ENCODE measurements around the gene TARS3. TPM values are rescaled to one million over a fixed set of nuclear protein-coding genes. Genes with fewer than 3 reads are reported as not detected.

TARS3 gene
- total and polyA plus RNA-seq, 7 experiments from 2014 or later, result 10.2 to 42.6 (median 22.7) TPM

DNA sequence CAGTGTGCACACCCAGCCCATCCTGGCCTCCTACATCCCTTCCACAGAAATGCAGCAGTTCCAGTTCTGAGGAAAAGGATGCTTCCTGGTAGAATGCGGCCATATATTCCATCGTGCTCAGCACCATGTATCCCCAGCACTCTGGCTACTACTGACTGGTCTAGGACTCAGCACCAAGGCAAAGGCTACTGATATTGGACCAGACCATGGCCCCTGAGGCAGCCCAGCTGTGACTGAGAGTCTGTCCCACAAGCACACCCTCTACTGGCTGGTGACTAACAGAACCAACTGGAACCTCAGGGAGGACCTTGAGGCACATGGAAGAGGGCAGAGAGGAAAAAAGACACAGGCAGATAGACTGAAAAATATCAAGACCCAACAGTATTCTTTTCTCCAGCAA, 30.0 kb downstream of the TARS3 start:
- peaks cover 13 to 72% (median 39%) of the 10 kb centered on the region in 7 donors for H3K4me1 Mint-ChIP-seq
- POLR2A ChIA-PET, result no interaction called here

DNA sequence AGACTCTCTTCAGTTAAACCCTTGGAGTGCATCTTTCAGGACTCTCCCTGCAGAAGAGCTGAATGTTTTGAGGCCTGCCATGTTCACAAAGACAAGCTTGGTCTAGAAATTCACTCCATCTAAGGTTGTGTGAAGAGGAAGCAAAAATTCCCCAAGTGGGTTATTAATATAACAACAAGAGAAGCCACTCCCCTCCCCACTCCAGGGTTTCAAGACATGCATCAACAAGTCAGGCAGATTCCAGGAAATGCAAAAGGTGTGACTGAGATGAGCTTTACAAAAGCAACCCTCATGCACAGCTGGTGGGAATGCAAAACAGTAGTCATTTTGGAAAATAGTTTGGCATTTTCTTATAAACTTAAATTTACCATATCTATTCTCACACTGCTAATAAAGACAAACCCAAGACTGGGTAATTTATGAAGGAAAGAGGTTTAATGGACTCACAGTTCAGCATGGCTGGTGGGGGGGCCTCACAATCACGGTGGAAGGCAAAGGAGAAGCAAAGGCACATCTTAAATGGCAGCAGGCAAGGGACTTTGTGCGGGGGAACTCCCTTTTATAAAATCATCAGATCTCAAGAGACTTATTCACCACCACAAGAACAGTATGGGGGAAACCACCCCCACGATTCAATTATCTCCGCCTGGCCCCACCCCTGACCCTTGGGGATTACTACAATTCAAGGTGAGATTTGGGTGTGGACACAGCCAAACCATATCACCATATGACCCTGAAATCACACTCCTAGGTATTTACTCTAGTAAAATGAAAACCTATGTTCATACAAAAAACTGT, 31.3 kb downstream of the TARS3 start:
- Mint-ChIP-seq H3K36me3 (peaks cover 18 to 60% (median 39%) of the 10 kb centered on the region in 5 donors), H3K27me3 (no peaks in the 10 kb centered on the region), H3K9me3 (peaks cover 0 to 4% (median 0%) of the 10 kb centered on the region in 11 donors), H3K4me3 (peak overlapping the region in 1 of 10 donors; percentile 73), H3K4me1 (peaks cover 13 to 66% (median 33%) of the 10 kb centered on the region in 7 donors), H3K27ac (peak overlapping the region in 3 of 9 donors; percentile 17 to 94 (median 32))
- no peaks in the 10 kb centered on the region for H3K9me3 ChIP-seq (ENCODE audit: control insufficient read depth in 2 of 3, low read length in 3 of 3)
- no peaks in the 10 kb centered on the region for H3K27me3 ChIP-seq (ENCODE audit: control insufficient read depth in 2 of 2, insufficient read depth in 2 of 2, low read length in 2 of 2)
- DNase-seq (no peak), ATAC-seq (no peak)
- POLR2A ChIA-PET, result no interaction called here
- intact Hi-C loops (cut with micrococcal nuclease), result no loop called here
- peaks cover 0 to 33% (median 9%) of the 10 kb centered on the region in 3 experiments for H3K36me3 ChIP-seq (ENCODE audit: control insufficient read depth in 2 of 3, insufficient read depth in 3 of 3, low read length in 3 of 3)
- no peak overlapping the region for H3K27ac ChIP-seq (ENCODE audit: low read depth, low read length)
- CTCF ChIA-PET, result no interaction called here
- no peak overlapping the region for H3K4me3 ChIP-seq (ENCODE audit: low read length)
- peaks cover 0 to 17% of the 10 kb centered on the region in 2 donors for H3K4me1 ChIP-seq (ENCODE audit: control insufficient read depth in 2 of 2, insufficient read depth in 2 of 2, low read length in 2 of 2)

More for the DNA sequence above, 30.0 kb downstream of the TARS3 start:
- Histone ChIP-seq H3K27ac (ENCODE audit: low read depth, low read length) (no peak overlapping the region), H3K27me3 (ENCODE audit: control insufficient read depth in 2 of 2, insufficient read depth in 2 of 2, low read length in 2 of 2) (no peaks in the 10 kb centered on the region), H3K9me3 (ENCODE audit: control insufficient read depth in 2 of 3, low read length in 3 of 3) (no peaks in the 10 kb centered on the region), H3K4me1 (ENCODE audit: control insufficient read depth in 2 of 2, insufficient read depth in 2 of 2, low read length in 2 of 2) (peaks cover 0 to 18% of the 10 kb centered on the region in 2 donors), H3K36me3 (ENCODE audit: control insufficient read depth in 2 of 3, insufficient read depth in 3 of 3, low read length in 3 of 3) (peaks cover 8 to 36% (median 9%) of the 10 kb centered on the region in 3 experiments), H3K4me3 (ENCODE audit: low read length) (no peak overlapping the region)
- peak overlapping the region in 1 of 9 donors; percentile 13 for H3K27ac Mint-ChIP-seq
- H3K27me3 Mint-ChIP-seq, result no peaks in the 10 kb centered on the region
- no peak overlapping the region for H3K4me3 Mint-ChIP-seq
- intact Hi-C loops (cut with micrococcal nuclease), result no loop called here
- H3K36me3 Mint-ChIP-seq, result peaks cover 19 to 63% (median 38%) of the 10 kb centered on the region in 5 donors
- peaks cover 0 to 4% (median 0%) of the 10 kb centered on the region in 11 donors for H3K9me3 Mint-ChIP-seq
- CTCF ChIA-PET, result no interaction called here
- ATAC-seq (no peak), DNase-seq (no peak)

DNA sequence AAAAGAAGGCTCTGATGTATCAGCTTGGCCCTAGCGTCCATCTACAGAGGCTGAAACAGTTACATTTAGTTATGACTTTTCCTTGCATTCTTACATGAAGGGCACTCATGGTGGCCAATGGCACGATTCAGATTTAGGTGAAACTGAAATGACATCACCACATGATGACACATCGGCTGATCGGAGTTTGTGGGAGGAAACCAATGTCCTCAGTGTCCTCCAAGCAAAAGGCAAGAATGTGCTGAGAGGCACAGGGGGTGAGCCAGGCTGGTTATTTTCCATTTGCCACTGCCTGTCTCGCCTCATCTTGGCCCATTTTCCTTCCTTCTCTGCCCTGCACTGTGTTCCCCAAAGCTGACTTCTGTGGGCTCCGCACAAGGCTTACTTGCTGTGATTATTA, 34.4 kb downstream of the TARS3 start:
- intact Hi-C loops (cut with micrococcal nuclease), result loop anchor here in 1 of 2 donors (5.0 kb wide), 1 partner anchor 32 kb away; the partner anchor contains the start of gene TARS3
- ChIA-PET CTCF (no interaction called here), POLR2A (no interaction called here)
- ATAC-seq, result no peak
- no peaks in the 10 kb centered on the region for H3K27me3 ChIP-seq (ENCODE audit: control insufficient read depth in 2 of 2, insufficient read depth in 2 of 2, low read length in 2 of 2)
- peaks cover 10 to 55% (median 24%) of the 10 kb centered on the region in 5 donors for H3K36me3 Mint-ChIP-seq
- H3K36me3 ChIP-seq (ENCODE audit: control insufficient read depth in 2 of 3, insufficient read depth in 3 of 3, low read length in 3 of 3), result peaks cover 7 to 42% (median 14%) of the 10 kb centered on the region in 3 experiments
- peak overlapping the region in 1 of 10 donors; percentile 39 for H3K4me3 Mint-ChIP-seq
- H3K27ac Mint-ChIP-seq, result no peak overlapping the region
- H3K9me3 ChIP-seq (ENCODE audit: control insufficient read depth in 2 of 3, low read length in 3 of 3), result no peaks in the 10 kb centered on the region
- no peaks in the 10 kb centered on the region for H3K4me1 ChIP-seq (ENCODE audit: control insufficient read depth in 2 of 2, insufficient read depth in 2 of 2, low read length in 2 of 2)
- no peak overlapping the region for H3K27ac ChIP-seq (ENCODE audit: low read depth, low read length)
- DNase-seq, result no peak
- peaks cover 0 to 3% (median 0%) of the 10 kb centered on the region in 11 donors for H3K9me3 Mint-ChIP-seq
- no peaks in the 10 kb centered on the region for H3K27me3 Mint-ChIP-seq
- peaks cover 2 to 42% (median 12%) of the 10 kb centered on the region in 7 donors for H3K4me1 Mint-ChIP-seq
- no peak overlapping the region for H3K4me3 ChIP-seq (ENCODE audit: low read length)

DNA sequence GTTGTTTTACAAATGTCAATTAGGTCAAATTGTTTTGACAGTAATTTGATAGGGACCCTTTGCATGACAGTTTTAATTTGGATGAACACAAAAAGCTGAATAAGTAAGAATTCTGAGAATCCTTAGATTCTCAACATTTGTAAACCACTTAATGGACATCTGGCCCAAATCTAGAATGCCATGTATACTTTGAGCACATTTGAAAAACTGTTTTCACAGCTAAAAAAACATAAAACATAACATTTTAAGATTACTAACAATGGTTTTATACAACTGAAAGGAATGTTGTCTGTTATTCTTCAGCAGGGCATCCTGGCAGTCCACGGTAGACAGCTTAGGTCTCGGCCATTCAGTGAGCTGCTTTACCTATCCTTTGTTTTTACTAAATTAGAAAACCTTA, 37.6 kb downstream of the TARS3 start:
- Histone ChIP-seq H3K9me3 (ENCODE audit: control insufficient read depth in 2 of 3, low read length in 3 of 3) (no peaks in the 10 kb centered on the region), H3K27ac (ENCODE audit: low read depth, low read length) (no peak overlapping the region), H3K4me1 (ENCODE audit: control insufficient read depth in 2 of 2, insufficient read depth in 2 of 2, low read length in 2 of 2) (no peaks in the 10 kb centered on the region), H3K27me3 (ENCODE audit: control insufficient read depth in 2 of 2, insufficient read depth in 2 of 2, low read length in 2 of 2) (no peaks in the 10 kb centered on the region), H3K36me3 (ENCODE audit: control insufficient read depth in 2 of 3, insufficient read depth in 3 of 3, low read length in 3 of 3) (peaks cover 11 to 38% (median 18%) of the 10 kb centered on the region in 3 experiments), H3K4me3 (ENCODE audit: low read length) (no peak overlapping the region)
- DNase-seq (no peak), ATAC-seq (no peak)
- ChIA-PET POLR2A (no interaction called here), CTCF (no interaction called here)
- Mint-ChIP-seq H3K9me3 (peaks cover 0 to 3% (median 0%) of the 10 kb centered on the region in 11 donors), H3K27me3 (no peaks in the 10 kb centered on the region), H3K4me1 (peaks cover 0 to 21% (median 0%) of the 10 kb centered on the region in 7 donors), H3K36me3 (peaks cover 7 to 57% (median 31%) of the 10 kb centered on the region in 5 donors), H3K27ac (peak overlapping the region in 1 of 9 donors; percentile 10), H3K4me3 (no peak overlapping the region)
- intact Hi-C loops (cut with micrococcal nuclease), result loop anchor here in 1 of 2 donors (5.0 kb wide), 1 partner anchor 36 kb away; the partner anchor contains the start of gene TARS3

DNA sequence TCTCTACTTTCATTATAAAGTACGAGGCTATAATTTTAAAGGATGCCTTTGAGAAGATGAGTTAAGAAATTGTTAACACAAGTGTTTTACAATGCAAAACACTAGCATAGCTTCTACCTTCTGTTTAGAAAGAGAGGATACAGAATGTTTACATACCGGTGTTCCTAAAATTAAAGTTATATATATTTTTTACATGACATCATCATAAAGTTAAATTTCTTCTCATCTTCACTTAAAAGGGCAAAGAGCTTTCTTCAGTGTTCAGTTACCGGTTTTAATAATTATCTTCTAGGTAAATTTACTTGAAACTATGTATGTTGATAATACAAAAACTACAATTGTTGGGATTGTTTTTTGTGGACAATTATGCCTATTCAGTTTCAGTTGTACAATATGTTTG, 39.4 kb downstream of the TARS3 start:
- H3K27me3 Mint-ChIP-seq, result no peaks in the 10 kb centered on the region
- no peaks in the 10 kb centered on the region for H3K27me3 ChIP-seq (ENCODE audit: control insufficient read depth in 2 of 2, insufficient read depth in 2 of 2, low read length in 2 of 2)
- H3K9me3 ChIP-seq (ENCODE audit: control insufficient read depth in 2 of 3, low read length in 3 of 3), result no peaks in the 10 kb centered on the region
- no peak overlapping the region for H3K4me3 Mint-ChIP-seq
- ChIA-PET POLR2A (no interaction called here), CTCF (interaction anchor here (1.1 kb wide), 1 partner anchor 43 kb away, joined by 3 read pairs; no protein-coding TSS in a partner anchor)
- peaks cover 0 to 12% (median 0%) of the 10 kb centered on the region in 7 donors for H3K4me1 Mint-ChIP-seq
- intact Hi-C loops (cut with micrococcal nuclease), result loop anchor here in 1 of 2 donors (5.0 kb wide), 1 partner anchor 37 kb away; the partner anchor contains the start of gene TARS3
- DNase-seq, result no peak
- no peak overlapping the region for H3K4me3 ChIP-seq (ENCODE audit: low read length)
- no peaks in the 10 kb centered on the region for H3K4me1 ChIP-seq (ENCODE audit: control insufficient read depth in 2 of 2, insufficient read depth in 2 of 2, low read length in 2 of 2)
- H3K9me3 Mint-ChIP-seq, result peaks cover 0 to 3% (median 0%) of the 10 kb centered on the region in 11 donors
- peaks cover 11 to 42% (median 18%) of the 10 kb centered on the region in 3 experiments for H3K36me3 ChIP-seq (ENCODE audit: control insufficient read depth in 2 of 3, insufficient read depth in 3 of 3, low read length in 3 of 3)
- ATAC-seq, result no peak
- no peak overlapping the region for H3K27ac ChIP-seq (ENCODE audit: low read depth, low read length)
- peaks cover 9 to 64% (median 42%) of the 10 kb centered on the region in 5 donors for H3K36me3 Mint-ChIP-seq
- no peak overlapping the region for H3K27ac Mint-ChIP-seq

DNA sequence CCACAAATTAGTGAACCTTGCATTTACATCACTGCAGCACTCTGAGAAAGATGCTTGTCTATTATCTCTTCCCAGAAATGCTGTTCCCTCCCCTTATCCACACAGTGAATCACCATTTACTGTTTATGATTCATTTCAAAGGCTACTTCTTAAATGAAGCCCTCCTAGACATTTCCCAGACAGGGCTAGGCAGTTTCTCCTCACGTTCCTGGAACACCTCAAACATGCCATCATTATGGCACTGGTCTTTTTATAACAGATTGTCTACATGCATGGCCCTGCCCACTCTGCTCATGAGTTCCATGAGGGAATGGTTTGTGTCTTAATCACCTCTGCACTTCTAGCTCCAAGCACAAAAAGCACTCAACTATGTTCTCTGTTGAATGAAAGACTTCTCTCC, 39.9 kb downstream of the TARS3 start:
- no peak overlapping the region for H3K27ac ChIP-seq (ENCODE audit: low read depth, low read length)
- no peaks in the 10 kb centered on the region for H3K4me1 ChIP-seq (ENCODE audit: control insufficient read depth in 2 of 2, insufficient read depth in 2 of 2, low read length in 2 of 2)
- intact Hi-C loops (cut with micrococcal nuclease), result no loop called here
- Mint-ChIP-seq H3K4me3 (no peak overlapping the region), H3K36me3 (peaks cover 11 to 67% (median 47%) of the 10 kb centered on the region in 5 donors), H3K9me3 (peaks cover 0 to 2% (median 0%) of the 10 kb centered on the region in 11 donors), H3K27me3 (no peaks in the 10 kb centered on the region), H3K27ac (peak overlapping the region in 2 of 9 donors; percentile 40 to 62), H3K4me1 (peaks cover 0 to 8% (median 0%) of the 10 kb centered on the region in 7 donors)
- no peak for DNase-seq
- H3K4me3 ChIP-seq (ENCODE audit: low read length), result no peak overlapping the region
- POLR2A ChIA-PET, result no interaction called here
- H3K9me3 ChIP-seq (ENCODE audit: control insufficient read depth in 2 of 3, low read length in 3 of 3), result no peaks in the 10 kb centered on the region
- CTCF ChIA-PET, result interaction anchor here (1.1 kb wide), 1 partner anchor 43 kb away, joined by 3 read pairs; no protein-coding TSS in a partner anchor
- ATAC-seq, result no peak
- H3K36me3 ChIP-seq (ENCODE audit: control insufficient read depth in 2 of 3, insufficient read depth in 3 of 3, low read length in 3 of 3), result peaks cover 11 to 44% (median 18%) of the 10 kb centered on the region in 3 experiments
- no peaks in the 10 kb centered on the region for H3K27me3 ChIP-seq (ENCODE audit: control insufficient read depth in 2 of 2, insufficient read depth in 2 of 2, low read length in 2 of 2)
